GM21360 (cell line): Measurements from ENCODE around the gene FAH.

Source experiments
- ATAC-seq: cut with Tn5 transposase; IDR thresholded peaks from one replicate; pipeline ENCODE4 v1.9.1; 2021; ENCODE audit warnings: mild to moderate bottlenecking, moderate library complexity; ENCODE audit not compliant: unreplicated experiment

FAH gene

GRCh38 chr15:80194186-80194585 is 41.4 kb downstream of the FAH start:
- ATAC-seq, result no peak

- ATAC-seq, result no peak
Observed at GRCh38 chr15:80194914-80195313, 42.1 kb downstream of the FAH start.

- no peak for ATAC-seq
Observed at GRCh38 chr15:80199366-80199765, 46.6 kb downstream of the FAH start.

GRCh38 chr15:80199869-80200268 is 47.1 kb downstream of the FAH start:
- no peak for ATAC-seq

GRCh38 chr15:80201256-80202015 is 48.6 kb downstream of the FAH start:
- ATAC-seq, result no peak

GRCh38 chr15:80202016-80202315 is 49.2 kb downstream of the FAH start:
- no peak for ATAC-seq

- no peak for ATAC-seq
Observed at GRCh38 chr15:80202641-80203360, 50.0 kb downstream of the FAH start.

- ATAC-seq, result no peak
Observed at GRCh38 chr15:80203361-80203885, 50.6 kb downstream of the FAH start.

- ATAC-seq, result no peak
Observed at GRCh38 chr15:80204231-80204630, 51.4 kb downstream of the FAH start.

GRCh38 chr15:80207887-80208286 is 55.1 kb downstream of the FAH start:
- ATAC-seq, result no peak

GRCh38 chr15:80208758-80209734 is 56.2 kb downstream of the FAH start:
- no peak for ATAC-seq

- no peak for ATAC-seq
Observed at GRCh38 chr15:80210611-80211573, 58.1 kb downstream of the FAH start.

GRCh38 chr15:80211976-80212375 is 59.2 kb downstream of the FAH start:
- ATAC-seq, result no peak

- no peak for ATAC-seq
Observed at GRCh38 chr15:80214910-80215309, 62.1 kb downstream of the FAH start.

GRCh38 chr15:80216141-80216540 is 63.3 kb downstream of the FAH start:
- ATAC-seq, result no peak

- no peak for ATAC-seq
Observed at GRCh38 chr15:80216911-80217310, 64.1 kb downstream of the FAH start.

GRCh38 chr15:80217327-80217900 is 64.6 kb downstream of the FAH start:
- ATAC-seq, result no peak

GRCh38 chr15:80219955-80220354 is 67.2 kb downstream of the FAH start:
- ATAC-seq, result no peak

- ATAC-seq, result no peak
Observed at GRCh38 chr15:80228959-80229610, 76.3 kb downstream of the FAH start.
